ENCODE measurements around the gene PCDHGA1. TPM values are rescaled to one million over a fixed set of nuclear protein-coding genes. Genes with fewer than 3 reads are reported as not detected.

The PCDHGA1 gene
- total RNA-seq, 1 experiment from 2014 or later = 2.2 TPM

DNA sequence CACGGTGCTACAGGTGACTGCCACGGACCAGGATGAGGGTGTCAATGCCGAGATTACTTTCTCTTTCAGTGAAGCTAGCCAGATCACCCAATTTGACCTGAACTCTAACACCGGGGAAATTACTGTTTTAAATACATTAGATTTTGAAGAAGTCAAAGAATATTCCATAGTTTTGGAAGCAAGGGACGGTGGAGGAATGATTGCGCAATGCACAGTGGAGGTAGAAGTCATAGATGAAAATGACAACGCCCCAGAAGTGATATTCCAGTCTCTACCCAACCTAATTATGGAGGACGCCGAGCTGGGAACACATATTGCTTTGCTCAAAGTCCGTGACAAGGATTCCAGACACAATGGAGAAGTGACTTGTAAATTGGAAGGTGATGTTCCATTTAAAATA lies 58.3 kb downstream of the PCDHGA1 start:
- CTCF ChIA-PET = no interaction called here
- Histone ChIP-seq H3K27me3 (replicated peaks; ENCODE audit: insufficient read depth, low read depth, low read length, poor library complexity) (no peaks in the 10 kb centered on the region), H3K9me3 (ENCODE audit: low read depth, low read length, poor library complexity, severe bottlenecking) (peaks cover 69% of the 10 kb centered on the region), H3K36me3 (ENCODE audit: insufficient read depth, low read length, poor library complexity, severe bottlenecking) (no peaks in the 10 kb centered on the region), H3K4me1 (ENCODE audit: insufficient read depth, low read length, poor library complexity, severe bottlenecking) (no peaks in the 10 kb centered on the region), H3K4me3 (ENCODE audit: low read depth, low read length, poor library complexity, severe bottlenecking) (no peak overlapping the region), H3K27ac (ENCODE audit: low read depth, low read length, poor library complexity, severe bottlenecking) (no peak overlapping the region)
- POLR2A ChIA-PET (ENCODE audit: low non-redundant PET) = no interaction called here
- BruUV-seq (replicated peaks) = no TSS peak
- no peak for DNase-seq (ENCODE audit: low spot score)
- intact Hi-C loops (cut with micrococcal nuclease; ENCODE audit: unreplicated experiment) = no loop called here
- TF ChIP-seq, protein P1, sequence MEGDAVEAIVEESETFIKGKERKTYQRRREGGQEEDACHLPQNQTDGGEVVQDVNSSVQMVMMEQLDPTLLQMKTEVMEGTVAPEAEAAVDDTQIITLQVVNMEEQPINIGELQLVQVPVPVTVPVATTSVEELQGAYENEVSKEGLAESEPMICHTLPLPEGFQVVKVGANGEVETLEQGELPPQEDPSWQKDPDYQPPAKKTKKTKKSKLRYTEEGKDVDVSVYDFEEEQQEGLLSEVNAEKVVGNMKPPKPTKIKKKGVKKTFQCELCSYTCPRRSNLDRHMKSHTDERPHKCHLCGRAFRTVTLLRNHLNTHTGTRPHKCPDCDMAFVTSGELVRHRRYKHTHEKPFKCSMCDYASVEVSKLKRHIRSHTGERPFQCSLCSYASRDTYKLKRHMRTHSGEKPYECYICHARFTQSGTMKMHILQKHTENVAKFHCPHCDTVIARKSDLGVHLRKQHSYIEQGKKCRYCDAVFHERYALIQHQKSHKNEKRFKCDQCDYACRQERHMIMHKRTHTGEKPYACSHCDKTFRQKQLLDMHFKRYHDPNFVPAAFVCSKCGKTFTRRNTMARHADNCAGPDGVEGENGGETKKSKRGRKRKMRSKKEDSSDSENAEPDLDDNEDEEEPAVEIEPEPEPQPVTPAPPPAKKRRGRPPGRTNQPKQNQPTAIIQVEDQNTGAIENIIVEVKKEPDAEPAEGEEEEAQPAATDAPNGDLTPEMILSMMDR (conservative IDR thresholded peaks at IDR 0.05; ENCODE audit: low read depth, low read length) = no peak
- TF ChIP-seq EZH2 (IDR thresholded peaks at IDR 0.05; ENCODE audit: borderline replicate concordance, low read depth, low read length, poor library complexity, severe bottlenecking) = no peak

DNA sequence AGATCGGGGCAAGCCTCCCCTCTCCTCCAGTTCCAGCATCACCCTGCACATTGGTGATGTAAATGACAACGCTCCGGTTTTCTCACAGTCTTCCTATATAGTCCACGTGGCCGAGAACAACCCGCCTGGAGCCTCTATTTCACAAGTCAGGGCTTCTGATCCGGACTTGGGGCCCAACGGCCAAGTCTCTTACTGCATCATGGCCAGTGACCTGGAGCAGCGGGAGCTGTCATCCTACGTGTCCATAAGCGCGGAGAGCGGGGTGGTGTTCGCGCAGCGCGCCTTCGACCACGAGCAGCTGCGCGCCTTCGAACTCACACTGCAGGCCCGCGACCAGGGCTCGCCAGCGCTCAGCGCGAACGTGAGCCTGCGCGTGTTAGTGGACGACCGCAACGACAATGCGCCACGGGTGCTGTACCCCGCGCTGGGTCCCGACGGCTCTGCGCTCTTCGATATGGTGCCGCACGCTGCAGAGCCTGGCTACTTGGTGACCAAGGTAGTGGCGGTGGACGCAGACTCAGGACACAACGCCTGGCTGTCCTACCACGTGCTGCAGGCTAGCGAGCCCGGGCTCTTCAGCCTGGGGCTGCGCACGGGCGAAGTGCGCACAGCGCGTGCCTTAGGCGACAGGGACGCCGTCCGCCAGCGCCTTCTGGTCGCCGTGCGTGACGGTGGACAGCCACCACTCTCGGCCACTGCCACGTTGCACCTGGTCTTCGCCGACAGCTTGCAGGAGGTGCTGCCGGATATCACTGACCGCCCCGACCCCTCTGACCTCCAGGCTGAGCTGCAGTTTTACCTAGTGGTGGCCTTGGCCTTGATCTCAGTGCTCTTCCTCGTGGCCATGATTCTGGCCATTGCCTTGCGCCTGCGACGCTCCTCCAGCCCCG lies 59.1 kb downstream of the PCDHGA1 start:
- Histone ChIP-seq H3K36me3 (ENCODE audit: insufficient read depth, low read length, poor library complexity, severe bottlenecking) (no peaks in the 10 kb centered on the region), H3K27me3 (replicated peaks; ENCODE audit: insufficient read depth, low read depth, low read length, poor library complexity) (no peaks in the 10 kb centered on the region), H3K4me1 (ENCODE audit: insufficient read depth, low read length, poor library complexity, severe bottlenecking) (no peaks in the 10 kb centered on the region), H3K4me3 (ENCODE audit: low read depth, low read length, poor library complexity, severe bottlenecking) (no peak overlapping the region), H3K9me3 (ENCODE audit: low read depth, low read length, poor library complexity, severe bottlenecking) (peaks cover 62% of the 10 kb centered on the region), H3K27ac (ENCODE audit: low read depth, low read length, poor library complexity, severe bottlenecking) (no peak overlapping the region)
- DNase-seq (ENCODE audit: low spot score) = no peak
- TF ChIP-seq, protein P1 (conservative IDR thresholded peaks at IDR 0.05; ENCODE audit: low read depth, low read length) = no peak
- no peak for TF ChIP-seq EZH2 (IDR thresholded peaks at IDR 0.05; ENCODE audit: borderline replicate concordance, low read depth, low read length, poor library complexity, severe bottlenecking)
- BruUV-seq (replicated peaks) = no TSS peak
- intact Hi-C loops (cut with micrococcal nuclease; ENCODE audit: unreplicated experiment) = no loop called here
- POLR2A ChIA-PET (ENCODE audit: low non-redundant PET) = no interaction called here
- CTCF ChIA-PET = no interaction called here

- H3K4me1 ChIP-seq (ENCODE audit: insufficient read depth, low read length, poor library complexity, severe bottlenecking) = no peaks in the 10 kb centered on the region
- no peak within 1 kb of the TSS for H3K27ac ChIP-seq (ENCODE audit: low read depth, low read length, poor library complexity, severe bottlenecking)
- H3K36me3 ChIP-seq (ENCODE audit: insufficient read depth, low read length, poor library complexity, severe bottlenecking) = no peaks in the 10 kb centered on the region
- peaks cover 54% of the 10 kb centered on the region for H3K9me3 ChIP-seq (ENCODE audit: low read depth, low read length, poor library complexity, severe bottlenecking)
- peak; percentile 71 for DNase-seq (ENCODE audit: low spot score)
- H3K4me3 ChIP-seq (ENCODE audit: low read depth, low read length, poor library complexity, severe bottlenecking) = no peak within 1 kb of the TSS
- BruUV-seq (replicated peaks) = no TSS peak
- intact Hi-C loops (cut with micrococcal nuclease; ENCODE audit: unreplicated experiment) = no loop called here
- POLR2A ChIA-PET (ENCODE audit: low non-redundant PET) = no interaction called here
- no peaks in the 10 kb centered on the region for H3K27me3 ChIP-seq (replicated peaks; ENCODE audit: insufficient read depth, low read depth, low read length, poor library complexity)
- no peak for TF ChIP-seq EZH2 (IDR thresholded peaks at IDR 0.05; ENCODE audit: borderline replicate concordance, low read depth, low read length, poor library complexity, severe bottlenecking)
- TF ChIP-seq, protein P1 (conservative IDR thresholded peaks at IDR 0.05; ENCODE audit: low read depth, low read length) = peak; percentile 44
- CTCF ChIA-PET = no interaction called here
These were observed 62.3 kb downstream of the PCDHGA1 start, which contains the start of gene PCDHGA8 for GRCh38 chr5:141392429-141393198. Gene PCDHGA8, plus strand, starts transcription at chr5:141392633. Its CDS starts 181 bp downstream, at chr5:141392814.

All from A673 (cell line).